PC-3 (cell line): ENCODE results near the gene HOXA9. TPM values are rescaled to one million over a fixed set of nuclear protein-coding genes. Genes with fewer than 3 reads are reported as not detected.

Experiments
- ATAC-seq: fragments of 200-7000 bp; cut with Tn5 transposase; 2 replicates; pipeline ENCODE4 v1.9.1; 2020; ENCODE audit warnings: mild to moderate bottlenecking, moderate library complexity
- BruUV-seq: library from RNA; stranded (reverse); fragments of 400-500 nt; replicated peaks from 2 replicates; lab custom pipeline; 2021; lab: Mats Ljungman, UMichigan
- CTCF ChIA-PET: fragments of 300-600 bp; sonication (Branson Sonifier 250); formaldehyde crosslinking; loops from one replicate; lab custom pipeline; 2022; ENCODE audit warnings: antibody characterized with exemption; lab: Charles Lee
- POLR2A ChIA-PET: fragments of 300-600 bp; sonication (Branson Sonifier 250); formaldehyde crosslinking; loops from one replicate; lab custom pipeline; 2022; ENCODE audit warnings: antibody characterized with exemption; ENCODE audit not compliant: unreplicated experiment; lab: Charles Lee
- DNase-seq: peaks from one replicate; pipeline ENCODE4 v3.0.0-alpha.2; 2015
- H2AFZ ChIP-seq: fragments of 300-600 bp; sonication (generic); 2 replicates; pipeline ENCODE4 v1.6.0; 2016; ENCODE audit warnings: antibody characterized with exemption, low read length
- H3F3A ChIP-seq: fragments of 300-600 bp; sonication (generic); one replicate; pipeline ENCODE4 v1.6.0; 2017; ENCODE audit warnings: antibody characterized with exemption, low read length, control low read depth, mild to moderate bottlenecking; ENCODE audit not compliant: unreplicated experiment
- H3K27ac ChIP-seq: fragments of 300-600 bp; sonication (generic); 2 replicates; pipeline ENCODE4 v1.5.1; 2016; ENCODE audit warnings: mild to moderate bottlenecking, low read length
- H3K27me3 ChIP-seq: fragments of 300-600 bp; sonication (generic); 2 replicates; pipeline ENCODE4 v1.6.1; 2016; ENCODE audit warnings: low read length, mixed read lengths
- H3K36me3 ChIP-seq: fragments of 300-600 bp; sonication (generic); 2 replicates; pipeline ENCODE4 v1.6.1; 2016; ENCODE audit warnings: low read depth, mixed run types, low read length, mixed read lengths
- H3K4me1 ChIP-seq: fragments of 300-600 bp; sonication (generic); 2 replicates; pipeline ENCODE4 v1.5.1; 2016; ENCODE audit warnings: low read length; ENCODE audit not compliant: insufficient read depth
- H3K4me2 ChIP-seq: fragments of 300-600 bp; sonication (generic); 2 replicates; pipeline ENCODE4 v1.6.0; 2016; ENCODE audit warnings: low read length
- H3K4me3 ChIP-seq: fragments of 300-600 bp; sonication (generic); 2 replicates; pipeline ENCODE4 v1.5.1; 2016; ENCODE audit warnings: mild to moderate bottlenecking, low read length, mixed read lengths
- H3K79me2 ChIP-seq: fragments of 300-600 bp; sonication (generic); 2 replicates; pipeline ENCODE4 v1.6.1; 2017; ENCODE audit warnings: low read length, mixed read lengths
- H3K9ac ChIP-seq: fragments of 300-600 bp; sonication (generic); 2 replicates; pipeline ENCODE4 v1.6.0; 2016; ENCODE audit warnings: mild to moderate bottlenecking, low read length
- H3K9me2 ChIP-seq: fragments of 300-600 bp; sonication (generic); replicated peaks from 2 replicates; pipeline ENCODE4 v1.6.1; 2016; ENCODE audit warnings: mixed run types, low read length, mixed read lengths
- H3K9me3 ChIP-seq: fragments of 300-600 bp; sonication (generic); 2 replicates; pipeline ENCODE4 v1.6.1; 2016; ENCODE audit warnings: low read length, mixed read lengths
- H4K20me1 ChIP-seq: fragments of 300-600 bp; sonication (generic); 2 replicates; pipeline ENCODE4 v1.6.1; 2016; ENCODE audit warnings: low read length, mixed read lengths
- EZH2 ChIP-seq: fragments of 300-600 bp; sonication (generic); IDR thresholded peaks from one replicate; pipeline ENCODE4 v1.6.1; 2017; ENCODE audit warnings: antibody characterized with exemption, mild to moderate bottlenecking, low read length; ENCODE audit not compliant: unreplicated experiment
- EZH2phosphoT487 ChIP-seq: fragments of 300-600 bp; sonication (generic); IDR thresholded peaks from 2 replicates; pipeline ENCODE4 v1.6.1; 2018; ENCODE audit warnings: mild to moderate bottlenecking, antibody characterized with exemption, low read length, borderline replicate concordance
- intact Hi-C: fragments of 100-400 bp; cut with micrococcal nuclease; formaldehyde crosslinking; loops from 2 replicates; pipeline ENCODE4 v1.9.0; 2023
- total RNA-seq: library from RNA; depleted of rRNA; stranded (reverse); fragments of >200 nt; gene quantifications from 2 replicates; pipeline ENCODE4 v1.2.3, GENCODE V29; 2014
- TF ChIP-seq, protein P1 (sequence below): fragments of 300-600 bp; sonication (generic); conservative IDR thresholded peaks from 2 replicates; pipeline ENCODE4 v1.5.1; 2017; ENCODE audit warnings: antibody characterized with exemption, low read depth, mild to moderate bottlenecking, low read length

Gene HOXA9
- total RNA-seq, 1 experiment from 2014 or later, result 69.0 TPM

DNA sequence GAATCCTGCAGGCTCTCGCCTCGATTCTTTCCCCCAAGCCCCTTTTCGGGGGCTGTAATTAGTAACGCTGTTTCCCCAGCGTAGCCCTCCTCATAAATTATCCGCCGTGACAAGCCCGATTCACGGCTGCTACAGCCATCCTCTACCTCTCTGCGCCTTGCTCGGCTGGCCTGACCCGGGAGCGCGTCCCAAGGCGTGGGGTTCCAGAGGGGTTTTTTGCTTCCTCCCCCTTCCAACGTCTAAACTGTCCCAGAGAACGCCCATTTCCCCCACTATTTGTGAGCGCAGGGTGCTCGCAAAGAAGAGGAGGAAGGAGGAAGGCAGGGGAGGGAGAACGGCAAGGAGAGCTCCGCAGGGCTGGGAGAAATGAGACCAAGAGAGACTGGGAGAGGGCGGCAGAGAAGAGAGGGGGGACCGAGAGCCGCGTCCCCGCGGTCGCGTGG is 22.7 kb downstream of the HOXA9 start:
- Histone ChIP-seq H3K36me3 (peaks cover 13% of the 10 kb centered on the region; the same call in 1 of the 2 replicates), H3K4me2 (no peak overlapping the region), H4K20me1 (no peaks in the 10 kb centered on the region), H3K27me3 (no peaks in the 10 kb centered on the region), H3K9ac (no peak overlapping the region), H3K9me2 (no peaks in the 10 kb centered on the region), H2AFZ (no peak overlapping the region), H3K79me2 (peaks cover 17% of the 10 kb centered on the region), H3F3A (no peaks in the 10 kb centered on the region), H3K27ac (no peak overlapping the region), H3K4me3 (no peak overlapping the region), H3K4me1 (peaks cover 9% of the 10 kb centered on the region), H3K9me3 (no peaks in the 10 kb centered on the region)
- ChIA-PET POLR2A (no interaction called here), CTCF (no interaction called here)
- no TSS peak for BruUV-seq
- intact Hi-C loops, result no loop called here
- TF ChIP-seq, protein P1, sequence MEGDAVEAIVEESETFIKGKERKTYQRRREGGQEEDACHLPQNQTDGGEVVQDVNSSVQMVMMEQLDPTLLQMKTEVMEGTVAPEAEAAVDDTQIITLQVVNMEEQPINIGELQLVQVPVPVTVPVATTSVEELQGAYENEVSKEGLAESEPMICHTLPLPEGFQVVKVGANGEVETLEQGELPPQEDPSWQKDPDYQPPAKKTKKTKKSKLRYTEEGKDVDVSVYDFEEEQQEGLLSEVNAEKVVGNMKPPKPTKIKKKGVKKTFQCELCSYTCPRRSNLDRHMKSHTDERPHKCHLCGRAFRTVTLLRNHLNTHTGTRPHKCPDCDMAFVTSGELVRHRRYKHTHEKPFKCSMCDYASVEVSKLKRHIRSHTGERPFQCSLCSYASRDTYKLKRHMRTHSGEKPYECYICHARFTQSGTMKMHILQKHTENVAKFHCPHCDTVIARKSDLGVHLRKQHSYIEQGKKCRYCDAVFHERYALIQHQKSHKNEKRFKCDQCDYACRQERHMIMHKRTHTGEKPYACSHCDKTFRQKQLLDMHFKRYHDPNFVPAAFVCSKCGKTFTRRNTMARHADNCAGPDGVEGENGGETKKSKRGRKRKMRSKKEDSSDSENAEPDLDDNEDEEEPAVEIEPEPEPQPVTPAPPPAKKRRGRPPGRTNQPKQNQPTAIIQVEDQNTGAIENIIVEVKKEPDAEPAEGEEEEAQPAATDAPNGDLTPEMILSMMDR, result no peak
- no peak for TF ChIP-seq EZH2
- no peak for TF ChIP-seq EZH2phosphoT487
- DNase-seq (no peak), ATAC-seq (no peak)

- H2AFZ ChIP-seq, result no peak overlapping the region
- H3K79me2 ChIP-seq, result peaks cover 12% of the 10 kb centered on the region
- H3K27ac ChIP-seq, result no peak overlapping the region
- BruUV-seq, result no TSS peak
- ATAC-seq, result no peak
- no peaks in the 10 kb centered on the region for H3K9me2 ChIP-seq
- H3K9ac ChIP-seq, result no peak overlapping the region
- no peaks in the 10 kb centered on the region for H3K9me3 ChIP-seq
- no peaks in the 10 kb centered on the region for H4K20me1 ChIP-seq
- H3F3A ChIP-seq, result no peaks in the 10 kb centered on the region
- H3K36me3 ChIP-seq, result peaks cover 13% of the 10 kb centered on the region; the same call in 1 of the 2 replicates
- H3K4me3 ChIP-seq, result no peak overlapping the region
- DNase-seq, result no peak
- H3K4me1 ChIP-seq, result peaks cover 3% of the 10 kb centered on the region; the same call in 1 of the 2 replicates
- ChIA-PET POLR2A (no interaction called here), CTCF (no interaction called here)
- H3K4me2 ChIP-seq, result no peak overlapping the region
- H3K27me3 ChIP-seq, result no peaks in the 10 kb centered on the region
- TF ChIP-seq, protein P1, result no peak
- TF ChIP-seq EZH2phosphoT487, result no peak
- TF ChIP-seq EZH2, result no peak
- intact Hi-C loops, result no loop called here
Observed at GRCh38 chr7:27141923-27142579, 23.3 kb downstream of the HOXA9 start.
